SH-SY5Y (cell line): ENCODE results near the gene SULT4A1.

Experiments
- GATA2 ChIP-seq: IDR thresholded peaks from 2 replicates; pipeline ENCODE4 v1.6.1; 2011; ENCODE audit warnings: mild to moderate bottlenecking, low read depth, low read length
- GATA3 ChIP-seq: IDR thresholded peaks from 2 replicates; pipeline ENCODE4 v1.6.1; 2011; ENCODE audit warnings: low read depth, mild to moderate bottlenecking, low read length, moderate library complexity

GRCh38 chr22:43879901-43880540, 17.7 kb upstream of the SULT4A1 start:
- TF ChIP-seq GATA2, result no peak
- TF ChIP-seq GATA3, result no peak
